Vagina (tissue), 2 donors: ENCODE data around the gene CCT6A. TPM values are rescaled to one million over a fixed set of nuclear protein-coding genes. Genes with fewer than 3 reads are reported as not detected.
"Not testable (repeated sequence)": the region's sequence is repeated elsewhere in the genome, so short reads cannot be mapped to it uniquely, and the experiment has no call there.

Experiments
- DNase-seq, 2 donors: peaks; one replicate each; pipeline ENCODE4 v3.0.0-alpha.2; 2017; ENCODE audit errors: extremely low spot score in 2 of 2
- H3K27ac ChIP-seq: fragments of 200-600 bp; sonication (generic); one replicate; pipeline ENCODE4 v1.5.1; 2019
- H3K27me3 ChIP-seq: fragments of 200-600 bp; sonication (generic); one replicate; pipeline ENCODE4 v1.5.1; 2019
- H3K36me3 ChIP-seq, 2 donors: fragments of 200-600 bp; sonication (generic); one replicate each; pipeline ENCODE4 v1.5.1; 2017 to 2019
- H3K4me1 ChIP-seq: fragments of 200-600 bp; sonication (generic); one replicate; pipeline ENCODE4 v1.5.1; 2019
- H3K4me3 ChIP-seq, 2 donors: fragments of 200-600 bp; sonication (generic); 1 replicate in 1 of 2; 2 replicates in 1 of 2; pipeline ENCODE4 v1.5.1; 2016 to 2019
- H3K9me3 ChIP-seq: fragments of 200-600 bp; sonication (generic); one replicate; pipeline ENCODE4 v1.5.1; 2019
- POLR2A ChIP-seq, 2 donors: fragments of 450-650 bp; IDR thresholded peaks; one replicate each; pipeline ENCODE4 v1.6.1; 2017; ENCODE audit warnings: antibody characterized with exemption in 2 of 2, mild to moderate bottlenecking in 2 of 2, moderate library complexity in 2 of 2
- POLR2AphosphoS5 ChIP-seq, 2 donors: sonication (generic); formaldehyde crosslinking; IDR thresholded peaks; one replicate each; pipeline ENCODE4 v1.9.0; 2017; ENCODE audit warnings: antibody characterized with exemption in 2 of 2, mild to moderate bottlenecking in 2 of 2, low read depth in 1 of 2; ENCODE audit not compliant: insufficient read depth in 1 of 2
- intact Hi-C: fragments of 100-400 bp; cut with DNase I; formaldehyde crosslinking; loops from one replicate; pipeline ENCODE4 v1.15.1; 2023
- total RNA-seq: library from RNA; depleted of rRNA; stranded (reverse); fragments of >200 nt; gene quantifications from one replicate; pipeline ENCODE4 v1.2.3, GENCODE V29; 2016
- TF ChIP-seq, protein P1 (sequence below), 3 experiments: fragments of 450-650 bp in 2 of 3; fragments of 200-600 bp in 1 of 3; sonication (generic) in 1 of 3; IDR thresholded peaks; one replicate each; pipeline ENCODE4 v1.5.1; 2017 to 2019; ENCODE audit warnings: antibody characterized with exemption in 3 of 3, mild to moderate bottlenecking in 2 of 3, moderate library complexity in 2 of 3

Gene CCT6A
- total RNA-seq, 1 donor from 2014 or later = 82.0 TPM

DNA sequence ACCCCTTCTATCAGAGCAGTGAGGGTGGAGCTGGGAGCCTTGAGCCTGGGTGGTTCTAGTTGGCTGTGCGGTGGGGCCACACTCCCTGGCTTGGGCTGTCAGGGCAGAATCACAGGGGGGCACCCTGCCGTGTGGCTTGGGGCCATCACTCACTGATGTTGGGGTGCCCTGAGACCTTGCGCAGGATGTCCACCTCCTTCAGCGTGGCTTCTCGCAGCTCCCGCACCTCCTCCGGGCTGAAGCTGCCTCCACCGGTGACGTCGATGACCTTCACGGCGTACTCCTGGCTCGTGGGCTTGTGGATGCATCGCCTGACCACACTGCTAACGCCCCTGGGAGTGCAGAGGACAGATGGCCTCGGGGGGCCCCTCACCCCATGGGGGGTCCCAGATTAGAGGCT lies 35.9 kb downstream of the CCT6A start:
- TF ChIP-seq, protein P1, sequence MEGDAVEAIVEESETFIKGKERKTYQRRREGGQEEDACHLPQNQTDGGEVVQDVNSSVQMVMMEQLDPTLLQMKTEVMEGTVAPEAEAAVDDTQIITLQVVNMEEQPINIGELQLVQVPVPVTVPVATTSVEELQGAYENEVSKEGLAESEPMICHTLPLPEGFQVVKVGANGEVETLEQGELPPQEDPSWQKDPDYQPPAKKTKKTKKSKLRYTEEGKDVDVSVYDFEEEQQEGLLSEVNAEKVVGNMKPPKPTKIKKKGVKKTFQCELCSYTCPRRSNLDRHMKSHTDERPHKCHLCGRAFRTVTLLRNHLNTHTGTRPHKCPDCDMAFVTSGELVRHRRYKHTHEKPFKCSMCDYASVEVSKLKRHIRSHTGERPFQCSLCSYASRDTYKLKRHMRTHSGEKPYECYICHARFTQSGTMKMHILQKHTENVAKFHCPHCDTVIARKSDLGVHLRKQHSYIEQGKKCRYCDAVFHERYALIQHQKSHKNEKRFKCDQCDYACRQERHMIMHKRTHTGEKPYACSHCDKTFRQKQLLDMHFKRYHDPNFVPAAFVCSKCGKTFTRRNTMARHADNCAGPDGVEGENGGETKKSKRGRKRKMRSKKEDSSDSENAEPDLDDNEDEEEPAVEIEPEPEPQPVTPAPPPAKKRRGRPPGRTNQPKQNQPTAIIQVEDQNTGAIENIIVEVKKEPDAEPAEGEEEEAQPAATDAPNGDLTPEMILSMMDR (IDR thresholded peaks at IDR 0.05) = no peak
- TF ChIP-seq POLR2A (IDR thresholded peaks at IDR 0.05) (no peak), POLR2AphosphoS5 (IDR thresholded peaks at IDR 0.05; ENCODE audit: insufficient read depth in 1 of 2, low read depth in 1 of 2) (no peak)

DNA sequence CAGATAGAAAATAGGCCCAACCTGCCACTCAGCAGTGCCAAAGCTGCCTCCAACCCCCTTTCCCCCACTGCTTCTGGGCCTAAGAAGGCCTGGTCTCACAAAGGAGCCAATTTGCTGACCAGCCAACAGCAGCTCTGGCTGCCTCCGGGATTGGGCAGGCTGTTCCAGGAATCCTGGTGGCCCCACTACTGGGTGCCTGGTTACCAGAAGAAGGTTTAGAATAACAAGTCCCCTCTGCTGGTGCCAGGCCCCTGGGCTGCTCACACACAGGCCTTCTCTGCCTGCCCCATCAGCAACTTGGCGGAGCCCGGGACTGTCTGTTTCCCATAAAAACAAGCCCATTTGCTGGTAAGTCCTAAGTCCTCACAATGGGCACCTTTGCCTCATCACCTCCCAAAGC lies 40.0 kb downstream of the CCT6A start:
- H3K27ac ChIP-seq = peak overlapping the region; percentile 42
- DNase-seq = no peak
- H3K27me3 ChIP-seq = no peaks in the 10 kb centered on the region
- no peaks in the 10 kb centered on the region for H3K36me3 ChIP-seq
- H3K9me3 ChIP-seq = no peaks in the 10 kb centered on the region
- TF ChIP-seq, protein P1 (IDR thresholded peaks at IDR 0.05) = no peak
- no peak for TF ChIP-seq POLR2A (IDR thresholded peaks at IDR 0.05)
- TF ChIP-seq POLR2AphosphoS5 (IDR thresholded peaks at IDR 0.05; ENCODE audit: insufficient read depth in 1 of 2, low read depth in 1 of 2) = no peak
- H3K4me1 ChIP-seq = peaks cover 24% of the 10 kb centered on the region
- intact Hi-C loops = no loop called here
- H3K4me3 ChIP-seq = no peak overlapping the region

More for the DNA sequence above, 35.9 kb downstream of the CCT6A start:
- no peaks in the 10 kb centered on the region for H3K27me3 ChIP-seq
- intact Hi-C loops = no loop called here
- H3K4me3 ChIP-seq = no peak overlapping the region
- no peak for DNase-seq
- H3K27ac ChIP-seq = no peak overlapping the region
- no peaks in the 10 kb centered on the region for H3K9me3 ChIP-seq
- no peaks in the 10 kb centered on the region for H3K36me3 ChIP-seq
- H3K4me1 ChIP-seq = peaks cover 11% of the 10 kb centered on the region

DNA sequence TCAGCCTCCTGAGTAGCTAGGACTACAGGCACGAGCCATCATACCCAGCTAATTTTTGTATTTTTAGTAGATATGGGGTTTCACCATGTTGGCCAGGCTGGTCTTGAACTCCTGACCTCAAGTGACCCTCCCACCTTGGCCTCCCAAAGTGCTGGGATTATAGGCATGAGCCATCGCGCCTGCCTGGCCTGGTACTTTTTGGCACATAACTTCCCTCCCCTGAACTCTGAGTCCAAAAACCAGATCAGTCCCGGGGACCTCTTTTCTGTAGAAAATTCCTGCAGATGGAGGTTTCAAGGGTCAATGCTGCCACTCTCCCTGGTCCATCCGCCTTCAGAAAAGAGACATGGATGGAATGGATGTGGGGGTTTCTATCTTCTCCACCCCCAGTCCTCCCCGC lies 40.8 kb downstream of the CCT6A start:
- H3K27me3 ChIP-seq, intact Hi-C loops, H3K9me3 ChIP-seq, DNase-seq, H3K36me3 ChIP-seq: not testable (repeated sequence)
- Histone ChIP-seq H3K27ac (peak overlapping the region; percentile 42), H3K4me3 (peak overlapping the region in 1 of 2 donors; percentile 27), H3K4me1 (peaks cover 24% of the 10 kb centered on the region)

DNA sequence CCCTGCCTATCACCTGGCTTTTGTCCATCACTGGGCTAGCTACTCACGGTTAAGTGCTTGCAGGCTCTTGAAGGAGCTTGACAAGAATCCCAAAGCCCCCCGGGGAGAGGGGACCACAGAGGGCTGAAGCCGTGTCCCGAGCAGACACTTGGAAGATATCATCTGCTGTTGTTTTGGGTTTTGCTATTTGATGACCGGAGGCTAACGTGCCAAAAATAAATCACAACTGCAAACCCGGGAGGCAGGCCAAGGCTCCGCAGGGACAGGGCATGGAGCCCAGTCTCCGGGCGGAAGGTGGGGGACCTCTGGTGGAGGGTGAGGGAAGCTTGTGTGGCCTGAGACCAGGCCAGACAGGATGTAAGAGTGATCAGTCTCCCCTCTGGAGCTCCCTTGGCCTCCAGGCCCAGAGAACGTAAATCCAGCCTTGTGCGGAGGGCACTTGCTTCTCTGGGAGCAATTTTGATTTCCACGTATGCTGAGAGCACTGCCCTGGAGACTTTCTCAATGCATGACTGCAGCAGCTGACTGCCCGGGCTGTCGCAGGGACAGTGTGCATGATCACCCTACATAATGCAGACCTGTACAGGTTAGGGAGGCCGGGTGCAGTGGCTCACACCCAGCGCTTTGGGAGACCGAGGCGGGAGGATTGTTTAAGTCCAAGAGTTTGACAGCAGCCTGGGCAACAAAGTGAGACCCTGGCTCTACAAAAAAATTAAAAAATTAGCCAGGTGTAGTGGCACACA lies 41.4 kb downstream of the CCT6A start, which contains the start of gene PHKG1:
PHKG1 (minus strand) TSS at position 164 of the 743 bp plus-strand sequence. CDS start 4,011 bp downstream, outside the sequence.
- no peaks in the 10 kb centered on the region for H3K9me3 ChIP-seq
- TF ChIP-seq, protein P1 (IDR thresholded peaks at IDR 0.05) = no peak
- TF ChIP-seq POLR2A (IDR thresholded peaks at IDR 0.05) (no peak), POLR2AphosphoS5 (IDR thresholded peaks at IDR 0.05; ENCODE audit: insufficient read depth in 1 of 2, low read depth in 1 of 2) (peak; percentile 13 to 55)
- no peaks in the 10 kb centered on the region for H3K36me3 ChIP-seq
- H3K27ac ChIP-seq = peak within 1 kb of the TSS; percentile 42
- no peaks in the 10 kb centered on the region for H3K27me3 ChIP-seq
- DNase-seq = no peak
- peak within 1 kb of the TSS in 1 of 2 donors; percentile 27 for H3K4me3 ChIP-seq
- peaks cover 24% of the 10 kb centered on the region for H3K4me1 ChIP-seq
- intact Hi-C loops = no loop called here

DNA sequence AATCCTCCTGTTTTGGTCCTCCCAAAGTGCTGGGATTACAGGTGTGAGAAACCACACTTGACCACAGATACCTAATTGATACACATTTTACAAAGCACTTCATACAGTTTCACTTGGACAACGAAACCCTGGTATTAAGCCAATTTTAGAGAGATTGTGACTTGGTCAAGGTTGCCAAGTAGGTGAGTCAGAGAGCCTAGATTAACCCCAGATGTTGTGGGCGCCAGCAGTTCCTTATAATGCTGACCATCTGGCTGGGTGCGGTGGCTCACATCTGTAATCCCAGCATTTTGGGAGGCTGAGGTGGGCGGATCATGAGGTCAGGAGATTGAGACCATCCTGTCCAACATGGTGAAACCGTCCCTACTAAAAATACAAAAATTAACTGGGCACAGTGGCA lies 46.1 kb downstream of the CCT6A start:
- Histone ChIP-seq H3K4me3 (no peak overlapping the region), H3K36me3 (peaks cover 4 to 34% of the 10 kb centered on the region in 2 donors), H3K4me1 (peaks cover 10% of the 10 kb centered on the region), H3K27ac (no peak overlapping the region), H3K27me3 (no peaks in the 10 kb centered on the region), H3K9me3 (no peaks in the 10 kb centered on the region)
- no peak for DNase-seq
- TF ChIP-seq POLR2A (IDR thresholded peaks at IDR 0.05) = no peak
- TF ChIP-seq, protein P1 (IDR thresholded peaks at IDR 0.05) = no peak
- no peak for TF ChIP-seq POLR2AphosphoS5 (IDR thresholded peaks at IDR 0.05; ENCODE audit: insufficient read depth in 1 of 2, low read depth in 1 of 2)
- intact Hi-C loops = no loop called here

DNA sequence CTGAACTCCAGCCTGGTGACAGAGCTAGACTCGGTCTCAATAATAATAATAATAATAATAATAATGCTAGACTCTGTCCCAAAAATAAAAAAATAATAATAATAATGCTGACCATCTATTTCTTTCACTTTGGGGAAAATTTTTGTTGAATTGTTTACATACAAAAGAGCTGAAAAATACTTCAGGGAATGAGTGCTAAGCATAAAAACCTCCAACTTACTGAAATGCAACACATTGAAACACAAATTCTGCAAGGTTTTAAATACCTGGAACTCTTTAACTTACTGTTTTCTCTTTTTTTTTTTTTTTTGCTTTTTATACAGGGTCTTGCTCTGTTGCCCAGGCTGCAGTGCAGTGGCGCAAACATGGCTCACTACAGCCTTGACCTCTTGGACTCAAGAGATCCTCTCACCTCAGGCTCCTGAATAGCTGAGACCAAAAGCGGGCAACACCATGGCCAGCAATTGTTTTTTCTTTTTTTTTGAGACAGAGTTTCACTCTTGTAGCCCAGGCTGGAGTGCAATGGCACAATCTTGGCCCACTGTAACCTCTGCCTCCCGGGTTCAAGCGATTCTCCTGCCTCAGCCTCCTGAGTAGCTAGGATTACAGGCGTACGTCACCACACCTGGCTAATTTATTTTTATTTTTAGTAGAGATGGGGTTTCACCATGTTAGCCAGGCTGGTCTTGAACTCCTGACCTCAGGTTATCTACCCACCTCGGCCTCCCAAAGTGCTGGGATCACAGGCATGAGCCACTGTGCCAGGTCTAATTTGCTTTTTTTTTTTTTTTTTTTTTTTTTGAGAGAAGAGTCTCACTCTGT lies 46.8 kb downstream of the CCT6A start:
- H3K9me3 ChIP-seq, DNase-seq, H3K4me1 ChIP-seq, H3K27me3 ChIP-seq, intact Hi-C loops, H3K4me3 ChIP-seq, H3K27ac ChIP-seq: not testable (repeated sequence)
- peaks cover 5 to 41% of the 10 kb centered on the region in 2 donors for H3K36me3 ChIP-seq
